Activated naive CD4-positive, alpha-beta T cell treated with anti-CD3 and anti-CD28 coated beads, Interleukin-2, amount 50 U/mL, for 72 hours (primary cell): ENCODE measurements around the gene DNM1. TPM values are rescaled to one million over a fixed set of nuclear protein-coding genes. Genes with fewer than 3 reads are reported as not detected.

Experiments
- ATAC-seq, 2 donors: fragments of 150-1000 bp; cut with Tn5 transposase; 2 replicates each; pipeline ENCODE4 v1.10.0; 2021; ENCODE audit warnings: mild to moderate bottlenecking in 2 of 2, moderate library complexity in 2 of 2
- DNase-seq, 2 donors: peaks; one replicate each; pipeline ENCODE4 v3.0.0; 2021 to 2022; ENCODE audit warnings: low spot score in 2 of 2
- H3K27ac Mint-ChIP-seq, 2 donors: one replicate each; pipeline ENCODE4 v1.8.0; 2022; ENCODE audit warnings: mild to moderate bottlenecking in 2 of 2, mixed read lengths in 2 of 2
- H3K36me3 Mint-ChIP-seq, 2 donors: one replicate each; pipeline ENCODE4 v1.8.0; 2022; ENCODE audit warnings: mixed read lengths in 2 of 2
- H3K9me3 Mint-ChIP-seq, 2 donors: one replicate each; pipeline ENCODE4 v1.8.0; 2022; ENCODE audit warnings: mixed read lengths in 2 of 2
- total RNA-seq, 2 donors: library from RNA; stranded (reverse); gene quantifications; one replicate each; pipeline ENCODE4 v1.2.3, GENCODE V29; 2022

The DNM1 gene
- total RNA-seq, 2 donors from 2014 or later = 1.6 to 5.1 TPM

- DNase-seq = peak; percentile 77 to 81
- ATAC-seq = peak; percentile 87 to 94
- no peaks in the 10 kb centered on the region for H3K9me3 Mint-ChIP-seq
- H3K27ac Mint-ChIP-seq = peak within 1 kb of the TSS; percentile 95 to 98
- H3K36me3 Mint-ChIP-seq = peaks cover 5 to 8% of the 10 kb centered on the region in 2 donors
These were observed 11.7 kb upstream of the DNM1 start, which contains the start of gene CIZ1 for GRCh38 chr9:128191406-128192046. CIZ1 (minus strand) TSS chr9:128191572; CDS start chr9:128190857, 715 bp downstream.

- H3K36me3 Mint-ChIP-seq = peaks cover 5 to 8% of the 10 kb centered on the region in 2 donors
- DNase-seq (peak in 1 of 2 donors; percentile 80), ATAC-seq (peak; percentile 56 to 86)
- no peak overlapping the region for H3K27ac Mint-ChIP-seq
- H3K9me3 Mint-ChIP-seq = no peaks in the 10 kb centered on the region
These were observed 10.4 kb upstream of the DNM1 start for GRCh38 chr9:128192601-128193371.

GRCh38 chr9:128193469-128194096 is 9.6 kb upstream of the DNM1 start:
- no peaks in the 10 kb centered on the region for H3K9me3 Mint-ChIP-seq
- peaks cover 5 to 8% of the 10 kb centered on the region in 2 donors for H3K36me3 Mint-ChIP-seq
- no peak for DNase-seq
- H3K27ac Mint-ChIP-seq = no peak overlapping the region
- no peak for ATAC-seq

- ATAC-seq (no peak), DNase-seq (no peak)
- Mint-ChIP-seq H3K36me3 (no peaks in the 10 kb centered on the region), H3K27ac (no peak overlapping the region), H3K9me3 (no peaks in the 10 kb centered on the region)
These were observed 1.5 kb upstream of the DNM1 start for GRCh38 chr9:128201441-128202369.

- peak overlapping the region in 1 of 2 donors; percentile 77 for H3K27ac Mint-ChIP-seq
- no peak for ATAC-seq
- H3K9me3 Mint-ChIP-seq = no peaks in the 10 kb centered on the region
These were observed 543 bp upstream of the DNM1 start for GRCh38 chr9:128202648-128203023.

GRCh38 chr9:128203707-128204551 is 750 bp downstream of the DNM1 start:
- Mint-ChIP-seq H3K27ac (no peak overlapping the region), H3K9me3 (no peaks in the 10 kb centered on the region), H3K36me3 (no peaks in the 10 kb centered on the region)
- ATAC-seq (peak in 1 of 2 donors; percentile 10), DNase-seq (no peak)

More at GRCh38 chr9:128202648-128203023, 543 bp upstream of the DNM1 start:
- DNase-seq = no peak
- H3K36me3 Mint-ChIP-seq = no peaks in the 10 kb centered on the region

- Mint-ChIP-seq H3K9me3 (no peaks in the 10 kb centered on the region), H3K27ac (no peak overlapping the region), H3K36me3 (no peaks in the 10 kb centered on the region)
- no peak for ATAC-seq
- DNase-seq = no peak
These were observed 1.7 kb downstream of the DNM1 start for GRCh38 chr9:128204858-128205257.

GRCh38 chr9:128205296-128205944 is 2.2 kb downstream of the DNM1 start:
- Mint-ChIP-seq H3K9me3 (no peaks in the 10 kb centered on the region), H3K27ac (no peak overlapping the region), H3K36me3 (no peaks in the 10 kb centered on the region)
- ATAC-seq = no peak
- DNase-seq = no peak

GRCh38 chr9:128206484-128206883 is 3.3 kb downstream of the DNM1 start:
- H3K27ac Mint-ChIP-seq = no peak overlapping the region
- no peaks in the 10 kb centered on the region for H3K9me3 Mint-ChIP-seq
- ATAC-seq (no peak), DNase-seq (no peak)
- H3K36me3 Mint-ChIP-seq = no peaks in the 10 kb centered on the region

- Mint-ChIP-seq H3K36me3 (no peaks in the 10 kb centered on the region), H3K9me3 (no peaks in the 10 kb centered on the region), H3K27ac (peak overlapping the region in 1 of 2 donors; percentile 6)
- DNase-seq (no peak), ATAC-seq (no peak)
These were observed 4.0 kb downstream of the DNM1 start for GRCh38 chr9:128206916-128207910.

GRCh38 chr9:128208386-128208785 is 5.2 kb downstream of the DNM1 start:
- H3K27ac Mint-ChIP-seq = no peak overlapping the region

GRCh38 chr9:128208946-128209669 is 5.9 kb downstream of the DNM1 start:
- DNase-seq = no peak
- no peak for ATAC-seq
- no peaks in the 10 kb centered on the region for H3K36me3 Mint-ChIP-seq
- H3K9me3 Mint-ChIP-seq = no peaks in the 10 kb centered on the region
- no peak overlapping the region for H3K27ac Mint-ChIP-seq

More at GRCh38 chr9:128208386-128208785, 5.2 kb downstream of the DNM1 start:
- ATAC-seq (no peak), DNase-seq (no peak)
- H3K36me3 Mint-ChIP-seq = no peaks in the 10 kb centered on the region
- H3K9me3 Mint-ChIP-seq = no peaks in the 10 kb centered on the region

- Mint-ChIP-seq H3K27ac (no peak overlapping the region), H3K36me3 (no peaks in the 10 kb centered on the region), H3K9me3 (no peaks in the 10 kb centered on the region)
- DNase-seq (no peak), ATAC-seq (no peak)
These were observed 8.2 kb downstream of the DNM1 start for GRCh38 chr9:128211186-128211980.
